ENCODE results near the gene PTPRG. TPM values are rescaled to one million over a fixed set of nuclear protein-coding genes. Genes with fewer than 3 reads are reported as not detected.
A peak's percentile ranks its signal among the peaks of the same experiment; 100 is the strongest.

Gene PTPRG
- total and polyA plus RNA-seq, 2 experiments from 2014 or later: 11.5 to 39.6 TPM

- Histone ChIP-seq H3K4me3 (no peak overlapping the region), H3K4me2 (ENCODE audit: unreplicated experiment) (peak overlapping the region; percentile 29), H3K4me1 (ENCODE audit: insufficient read depth) (peaks cover 32% of the 10 kb centered on the region), H3K79me2 (ENCODE audit: insufficient read depth) (peaks cover 36% of the 10 kb centered on the region), H3K27me3 (replicated peaks; ENCODE audit: insufficient read depth) (no peaks in the 10 kb centered on the region), H3K9me2 (ENCODE audit: insufficient read depth) (no peaks in the 10 kb centered on the region), H3K9me3 (ENCODE audit: low read depth) (no peaks in the 10 kb centered on the region), H3K36me3 (ENCODE audit: low read depth) (no peaks in the 10 kb centered on the region), H3K27ac (no peak overlapping the region), H3F3A (ENCODE audit: insufficient read depth) (peaks cover 13% of the 10 kb centered on the region), H4K20me1 (ENCODE audit: insufficient read depth) (no peaks in the 10 kb centered on the region), H3K9ac (no peak overlapping the region), H2AFZ (no peak overlapping the region)
- no peak for DNase-seq
- in situ Hi-C loops (cut with MboI): no loop called here
- 89 to 90% methylated on average over 4 of the region's 4 CpGs for WGBS, 2 experiments (ENCODE audit: low coverage in 1 of 2, low lambda C conversion rate in 2 of 2, missing lambda C conversion rate in 2 of 2)
- TF ChIP-seq EZH2 (IDR thresholded peaks at IDR 0.05; ENCODE audit: insufficient read depth, poor library complexity, severe bottlenecking) (no peak), EZH2phosphoT487 (IDR thresholded peaks at IDR 0.05; ENCODE audit: insufficient read depth, low read depth) (no peak)
Measured at GRCh38 chr3:61875976-61876671, 314.8 kb downstream of the PTPRG start.

- peaks cover 36% of the 10 kb centered on the region for H3K79me2 ChIP-seq (ENCODE audit: insufficient read depth)
- no peaks in the 10 kb centered on the region for H3K9me2 ChIP-seq (ENCODE audit: insufficient read depth)
- no peaks in the 10 kb centered on the region for H3K9me3 ChIP-seq (ENCODE audit: low read depth)
- H4K20me1 ChIP-seq (ENCODE audit: insufficient read depth): no peaks in the 10 kb centered on the region
- H3F3A ChIP-seq (ENCODE audit: insufficient read depth): peaks cover 13% of the 10 kb centered on the region
- peak overlapping the region; percentile 48 for H3K4me2 ChIP-seq (ENCODE audit: unreplicated experiment)
- peak; percentile 76 for DNase-seq
- no peak overlapping the region for H3K4me3 ChIP-seq
- WGBS, 2 experiments (ENCODE audit: low coverage in 1 of 2, low lambda C conversion rate in 2 of 2, missing lambda C conversion rate in 2 of 2): 8 to 10% methylated on average over 2 of the region's 2 CpGs
- H2AFZ ChIP-seq: no peak overlapping the region
- TF ChIP-seq EZH2phosphoT487 (IDR thresholded peaks at IDR 0.05; ENCODE audit: insufficient read depth, low read depth) (no peak), EZH2 (IDR thresholded peaks at IDR 0.05; ENCODE audit: insufficient read depth, poor library complexity, severe bottlenecking) (no peak)
- peak overlapping the region; percentile 19; the same call in 1 of the 2 replicates for H3K9ac ChIP-seq
- H3K4me1 ChIP-seq (ENCODE audit: insufficient read depth): peaks cover 32% of the 10 kb centered on the region
- no peaks in the 10 kb centered on the region for H3K27me3 ChIP-seq (replicated peaks; ENCODE audit: insufficient read depth)
- peak overlapping the region; percentile 56 for H3K27ac ChIP-seq
- H3K36me3 ChIP-seq (ENCODE audit: low read depth): no peaks in the 10 kb centered on the region
- in situ Hi-C loops (cut with MboI): no loop called here
Measured at GRCh38 chr3:61876797-61877196, 315.4 kb downstream of the PTPRG start.

GRCh38 chr3:61877359-61878138, 316.2 kb downstream of the PTPRG start:
- peak overlapping the region; percentile 48 for H3K4me2 ChIP-seq (ENCODE audit: unreplicated experiment)
- H3K27me3 ChIP-seq (replicated peaks; ENCODE audit: insufficient read depth): no peaks in the 10 kb centered on the region
- WGBS, 2 experiments (ENCODE audit: low coverage in 1 of 2, low lambda C conversion rate in 2 of 2, missing lambda C conversion rate in 2 of 2): 74 to 75% methylated on average over 6 of the region's 6 CpGs
- TF ChIP-seq EZH2 (IDR thresholded peaks at IDR 0.05; ENCODE audit: insufficient read depth, poor library complexity, severe bottlenecking): no peak
- TF ChIP-seq EZH2phosphoT487 (IDR thresholded peaks at IDR 0.05; ENCODE audit: insufficient read depth, low read depth): no peak
- H2AFZ ChIP-seq: no peak overlapping the region
- peak overlapping the region; percentile 19; the same call in 1 of the 2 replicates for H3K9ac ChIP-seq
- H3K9me2 ChIP-seq (ENCODE audit: insufficient read depth): no peaks in the 10 kb centered on the region
- no peaks in the 10 kb centered on the region for H3K36me3 ChIP-seq (ENCODE audit: low read depth)
- in situ Hi-C loops (cut with MboI): no loop called here
- H3K9me3 ChIP-seq (ENCODE audit: low read depth): no peaks in the 10 kb centered on the region
- peaks cover 32% of the 10 kb centered on the region for H3K4me1 ChIP-seq (ENCODE audit: insufficient read depth)
- no peaks in the 10 kb centered on the region for H4K20me1 ChIP-seq (ENCODE audit: insufficient read depth)
- H3K4me3 ChIP-seq: no peak overlapping the region
- peak overlapping the region; percentile 56 for H3K27ac ChIP-seq
- peak; percentile 41 for DNase-seq
- peaks cover 13% of the 10 kb centered on the region for H3F3A ChIP-seq (ENCODE audit: insufficient read depth)
- H3K79me2 ChIP-seq (ENCODE audit: insufficient read depth): peaks cover 37% of the 10 kb centered on the region

GRCh38 chr3:61882253-61882652, 320.9 kb downstream of the PTPRG start:
- Histone ChIP-seq H3K27me3 (replicated peaks; ENCODE audit: insufficient read depth) (no peaks in the 10 kb centered on the region), H2AFZ (no peak overlapping the region), H3K4me1 (ENCODE audit: insufficient read depth) (peaks cover 10% of the 10 kb centered on the region), H3F3A (ENCODE audit: insufficient read depth) (peaks cover 10% of the 10 kb centered on the region), H3K4me2 (ENCODE audit: unreplicated experiment) (no peak overlapping the region), H3K4me3 (no peak overlapping the region), H3K36me3 (ENCODE audit: low read depth) (no peaks in the 10 kb centered on the region), H4K20me1 (ENCODE audit: insufficient read depth) (no peaks in the 10 kb centered on the region), H3K27ac (no peak overlapping the region), H3K9me2 (ENCODE audit: insufficient read depth) (no peaks in the 10 kb centered on the region), H3K9me3 (ENCODE audit: low read depth) (no peaks in the 10 kb centered on the region), H3K79me2 (ENCODE audit: insufficient read depth) (peaks cover 19% of the 10 kb centered on the region; the same call in 1 of the 2 replicates), H3K9ac (no peak overlapping the region)
- DNase-seq: no peak
- no peak for TF ChIP-seq EZH2 (IDR thresholded peaks at IDR 0.05; ENCODE audit: insufficient read depth, poor library complexity, severe bottlenecking)
- in situ Hi-C loops (cut with MboI): no loop called here

Measured in GM23248 (cell line).